Endodermal cell (in vitro differentiated cells): ENCODE results near the gene ERBIN. TPM values are rescaled to one million over a fixed set of nuclear protein-coding genes. Genes with fewer than 3 reads are reported as not detected.

Source experiments
- DNase-seq: peaks from one replicate; pipeline ENCODE4 v3.0.0-alpha.2; 2017
- H3K27ac ChIP-seq: 2 replicates; pipeline ENCODE4 v1.5.1; 2013; ENCODE audit warnings: mild to moderate bottlenecking, low read depth, low read length, moderate library complexity
- H3K27me3 ChIP-seq: 2 replicates; pipeline ENCODE4 v1.6.1; 2013; ENCODE audit warnings: mild to moderate bottlenecking, low read length, moderate library complexity; ENCODE audit not compliant: insufficient read depth, control insufficient read depth, poor library complexity, severe bottlenecking
- H3K36me3 ChIP-seq: 2 replicates; pipeline ENCODE4 v1.7.0; 2013; ENCODE audit warnings: mild to moderate bottlenecking, low read length, moderate library complexity; ENCODE audit not compliant: control insufficient read depth, insufficient read depth
- H3K4me1 ChIP-seq: one replicate; pipeline ENCODE4 v1.7.0; 2013; ENCODE audit warnings: low read length; ENCODE audit not compliant: control insufficient read depth, insufficient read depth
- H3K4me3 ChIP-seq: 2 replicates; pipeline ENCODE4 v1.5.1; 2013; ENCODE audit warnings: mild to moderate bottlenecking, low read length, moderate library complexity
- H3K9ac ChIP-seq: 2 replicates; pipeline ENCODE4 v1.6.1; 2013; ENCODE audit warnings: mild to moderate bottlenecking, low read length, moderate library complexity; ENCODE audit not compliant: poor library complexity, severe bottlenecking; ENCODE audit errors: extremely low read depth
- H3K9me3 ChIP-seq: 2 replicates; pipeline ENCODE4 v1.6.1; 2013; ENCODE audit warnings: mild to moderate bottlenecking, low read length, moderate library complexity; ENCODE audit not compliant: control insufficient read depth
- H3K27ac Mint-ChIP-seq: 2 replicates; pipeline ENCODE4 v1.8.0; 2020; ENCODE audit warnings: mixed read lengths
- H3K27me3 Mint-ChIP-seq: 2 replicates; pipeline ENCODE4 v1.8.0; 2021; ENCODE audit warnings: mild to moderate bottlenecking, mixed read lengths; ENCODE audit not compliant: insufficient read depth
- H3K36me3 Mint-ChIP-seq: 2 replicates; pipeline ENCODE4 v1.8.0; 2020; ENCODE audit warnings: low read depth, mixed read lengths
- H3K4me1 Mint-ChIP-seq: 2 replicates; pipeline ENCODE4 v1.8.0; 2020; ENCODE audit warnings: mixed read lengths
- H3K4me3 Mint-ChIP-seq: 2 replicates; pipeline ENCODE4 v1.8.0; 2020; ENCODE audit warnings: mild to moderate bottlenecking, moderate library complexity, mixed read lengths
- H3K9me3 Mint-ChIP-seq: 2 replicates; pipeline ENCODE4 v1.8.0; 2020; ENCODE audit warnings: mild to moderate bottlenecking, mixed read lengths
- CTCF ChIP-seq: fragments of 200-600 bp; sonication (generic); conservative IDR thresholded peaks from 2 replicates; pipeline ENCODE4 v1.5.0; 2021; ENCODE audit warnings: antibody characterized with exemption, mild to moderate bottlenecking
- WGBS, 2 experiments: methylation state at CpG; one replicate each; pipeline versions ENCODE4 v1.1.5 to v1.1.7; 2013; ENCODE audit warnings: missing lambda C conversion rate in 2 of 2, mixed read lengths in 1 of 2; ENCODE audit not compliant: insufficient coverage in 1 of 2, insufficient read length in 1 of 2; 5-methylcytosine and 5-hydroxymethylcytosine counted together
- total RNA-seq, 2 donors: library from RNA; stranded (reverse); fragmentation: NEBNext Ultra II Directional in 1 of 2; extraction: Animal tissue kit (Norgen Biotek cat#: 25700) in 1 of 2; gene quantifications; 2 replicates in 1 of 2; 3 replicates in 1 of 2; pipeline ENCODE4 v1.2.1, GENCODE V29; 2021

The ERBIN gene
- total RNA-seq, 2 donors from 2014 or later, result 51.8 to 54.4 TPM

DNA sequence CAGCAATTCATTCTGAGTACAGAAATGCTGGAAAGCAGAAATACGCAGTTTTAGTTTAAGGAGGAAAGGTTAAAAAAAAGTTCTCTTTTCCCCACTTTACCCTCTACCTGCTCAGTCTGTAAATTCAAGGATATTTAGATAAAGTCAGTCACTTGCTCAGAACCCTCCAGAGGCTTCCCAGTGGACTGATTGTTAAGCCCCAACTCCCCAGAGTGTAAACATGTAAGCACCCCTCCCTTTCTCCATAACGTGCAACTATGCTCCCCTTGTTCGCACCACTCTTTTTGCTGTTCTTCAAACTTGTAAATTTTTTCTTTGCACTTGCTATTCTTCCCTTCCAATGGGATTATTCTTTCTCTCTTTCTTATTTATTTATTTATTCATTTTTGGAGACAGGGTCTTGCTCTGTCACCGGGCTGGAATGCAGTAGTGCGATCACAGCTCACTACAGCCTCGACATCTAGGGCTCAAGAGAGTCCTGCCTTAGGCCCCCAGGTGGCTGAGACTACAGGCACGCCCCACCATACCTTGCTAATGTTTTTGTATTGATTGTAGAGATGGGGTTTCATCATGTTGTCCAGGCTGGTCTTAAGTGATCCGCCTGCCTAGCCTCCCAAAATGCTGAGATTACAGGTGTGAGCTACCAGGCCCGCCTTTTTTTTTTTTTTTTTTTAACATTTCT, 32.5 kb upstream of the ERBIN start:
- H3K4me3 Mint-ChIP-seq, result no peak overlapping the region
- Histone ChIP-seq H3K4me3 (no peak overlapping the region), H3K36me3 (no peaks in the 10 kb centered on the region), H3K9me3 (no peaks in the 10 kb centered on the region), H3K4me1 (peaks cover 4% of the 10 kb centered on the region), H3K27ac (no peak overlapping the region), H3K27me3 (no peaks in the 10 kb centered on the region), H3K9ac (no peak overlapping the region)
- H3K36me3 Mint-ChIP-seq, result no peaks in the 10 kb centered on the region
- WGBS, 2 experiments, result 79 to 83% methylated on average over 8 to 9 of the region's 9 CpGs
- H3K27me3 Mint-ChIP-seq, result no peaks in the 10 kb centered on the region
- peak; percentile 40 for TF ChIP-seq CTCF
- peak; percentile 66 for DNase-seq
- peak overlapping the region; percentile 15 for H3K27ac Mint-ChIP-seq
- H3K9me3 Mint-ChIP-seq, result no peaks in the 10 kb centered on the region
- peaks cover 15% of the 10 kb centered on the region for H3K4me1 Mint-ChIP-seq

DNA sequence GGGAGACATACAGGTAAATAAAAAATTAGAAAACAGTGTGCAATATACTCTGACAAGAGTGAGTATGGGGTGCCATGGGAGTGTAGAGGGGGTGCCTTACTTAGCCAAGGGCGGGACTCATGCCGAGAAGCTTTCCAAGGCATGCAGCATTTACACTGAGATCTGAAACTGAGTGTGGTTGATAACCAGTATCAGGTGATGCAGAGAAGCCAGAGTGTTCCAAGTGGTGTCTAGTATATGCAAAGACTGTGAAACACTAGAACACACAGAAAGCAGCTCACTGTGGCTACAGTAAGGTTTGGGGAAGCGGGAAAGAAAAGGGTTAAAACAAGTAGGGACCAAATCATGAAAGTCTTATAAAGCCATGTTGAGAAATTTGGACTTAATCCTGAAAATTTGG, 30.5 kb upstream of the ERBIN start:
- H3K27ac ChIP-seq, result no peak overlapping the region
- Mint-ChIP-seq H3K36me3 (no peaks in the 10 kb centered on the region), H3K27ac (no peak overlapping the region), H3K27me3 (no peaks in the 10 kb centered on the region), H3K4me3 (no peak overlapping the region), H3K9me3 (no peaks in the 10 kb centered on the region), H3K4me1 (peaks cover 15% of the 10 kb centered on the region)
- no peak for DNase-seq
- no peaks in the 10 kb centered on the region for H3K27me3 ChIP-seq
- H3K36me3 ChIP-seq, result no peaks in the 10 kb centered on the region
- TF ChIP-seq CTCF, result no peak
- H3K9ac ChIP-seq, result no peak overlapping the region
- H3K9me3 ChIP-seq, result no peaks in the 10 kb centered on the region
- WGBS, 2 experiments, result 85 to 91% methylated on average over 3 of the region's 3 CpGs
- no peak overlapping the region for H3K4me3 ChIP-seq
- peaks cover 4% of the 10 kb centered on the region for H3K4me1 ChIP-seq

- no peak overlapping the region for H3K4me3 Mint-ChIP-seq
- H3K4me1 ChIP-seq, result no peaks in the 10 kb centered on the region
- H3K4me3 ChIP-seq, result no peak overlapping the region
- H3K27ac Mint-ChIP-seq, result no peak overlapping the region
- H3K27me3 Mint-ChIP-seq, result no peaks in the 10 kb centered on the region
- DNase-seq, result no peak
- WGBS, 2 experiments, result 85% methylated on average over 2 of the region's 2 CpGs; no CpG with 5 or more reads in 1 of the 2 experiments
- H3K9me3 Mint-ChIP-seq, result no peaks in the 10 kb centered on the region
- no peaks in the 10 kb centered on the region for H3K27me3 ChIP-seq
- TF ChIP-seq CTCF, result no peak
- H3K4me1 Mint-ChIP-seq, result no peaks in the 10 kb centered on the region
- no peak overlapping the region for H3K27ac ChIP-seq
- no peaks in the 10 kb centered on the region for H3K36me3 ChIP-seq
- no peaks in the 10 kb centered on the region for H3K9me3 ChIP-seq
- H3K9ac ChIP-seq, result no peak overlapping the region
- H3K36me3 Mint-ChIP-seq, result no peaks in the 10 kb centered on the region
Observed at GRCh38 chr5:65900746-65901145, 25.6 kb upstream of the ERBIN start.
